K562 (cell line): ENCODE data around the gene LZTS2. TPM values are rescaled to one million over a fixed set of nuclear protein-coding genes. Genes with fewer than 3 reads are reported as not detected.

Experiments used
- BRD9 ChIP-seq: fragments of 450-650 bp; IDR thresholded peaks from 2 replicates; pipeline ENCODE4 v1.6.1; 2018; ENCODE audit warnings: low read depth; ENCODE audit not compliant: partially characterized antibody
- EP300 ChIP-seq: IDR thresholded peaks from 2 replicates; pipeline ENCODE4 v1.6.1; 2012; ENCODE audit warnings: low read length, improper control_type of control experiment
- FOXK2 ChIP-seq, 2 experiments: fragments of 450-650 bp; IDR thresholded peaks in 1 of 2; conservative IDR thresholded peaks in 1 of 2; 2 replicates each; pipeline ENCODE4 v1.6.1; 2016; ENCODE audit warnings: low read depth in 2 of 2, mild to moderate bottlenecking in 1 of 2
- HNRNPK ChIP-seq: fragments of 200-400 bp; formaldehyde crosslinking; IDR thresholded peaks from one replicate; pipeline ENCODE4 v1.6.1; 2018; ENCODE audit warnings: mild to moderate bottlenecking, low read depth, low read length; ENCODE audit not compliant: poor library complexity, severe bottlenecking
- KLF16 ChIP-seq: IDR thresholded peaks from 2 replicates; pipeline ENCODE4 v1.6.1; 2016; ENCODE audit warnings: antibody characterized with exemption
- NR2C1 ChIP-seq, 2 experiments: fragments of 450-650 bp; IDR thresholded peaks; 2 replicates each; pipeline ENCODE4 v1.6.1; 2017; ENCODE audit warnings: mild to moderate bottlenecking in 2 of 2, antibody characterized with exemption in 1 of 2, inconsistent platforms in 1 of 2, missing compliant biosample characterization in 1 of 2, missing genetic modification characterization in 1 of 2
- NRF1 ChIP-seq, 2 experiments: fragments of 450-650 bp; IDR thresholded peaks in 1 of 2; conservative IDR thresholded peaks in 1 of 2; 2 replicates each; pipeline ENCODE4 v1.6.1; 2014; ENCODE audit warnings: mild to moderate bottlenecking in 2 of 2
- PCBP2 ChIP-seq: fragments of 200-400 bp; formaldehyde crosslinking; IDR thresholded peaks from 2 replicates; pipeline ENCODE4 v1.6.1; 2018; ENCODE audit warnings: low read length, low read depth, mild to moderate bottlenecking, moderate library complexity; ENCODE audit not compliant: poor library complexity, severe bottlenecking
- TCF15 ChIP-seq: fragments of 250-450 bp; sonication (Bioruptor Pico); IDR thresholded peaks from 2 replicates; pipeline ENCODE4 v1.8.0; 2022; ENCODE audit warnings: moderate library complexity, mild to moderate bottlenecking, inconsistent platforms
- ZBTB7A ChIP-seq: IDR thresholded peaks from 2 replicates; pipeline ENCODE4 v1.6.1; 2011; ENCODE audit warnings: low read depth, mild to moderate bottlenecking, low read length, moderate library complexity, borderline replicate concordance; ENCODE audit not compliant: control insufficient read depth
- ZEB2 ChIP-seq: fragments of 450-650 bp; IDR thresholded peaks from 2 replicates; pipeline ENCODE4 v1.6.1; 2016
- ZFX ChIP-seq: sonication (generic); formaldehyde crosslinking; IDR thresholded peaks from 2 replicates; pipeline ENCODE4 v1.8.0; 2022; ENCODE audit warnings: mild to moderate bottlenecking, missing genetic modification reagents, moderate library complexity
- ZKSCAN1 ChIP-seq: fragments of 150-350 bp; IDR thresholded peaks from 2 replicates; pipeline ENCODE4 v1.6.1; 2016; ENCODE audit warnings: low read depth, low read length
- ZNF57 ChIP-seq: fragments of 450-650 bp; formaldehyde crosslinking; IDR thresholded peaks from 2 replicates; pipeline ENCODE4 v1.4.0; 2020; ENCODE audit warnings: mild to moderate bottlenecking, moderate library complexity
- ZNF696 ChIP-seq: fragments of 250-450 bp; sonication (Bioruptor Pico); conservative IDR thresholded peaks from 2 replicates; pipeline ENCODE4 v1.4.0; 2020; ENCODE audit warnings: mild to moderate bottlenecking, moderate library complexity
- polyA plus RNA-seq, 8 experiments: library from polyadenylated mRNA; depleted of rRNA in 4 of 8; stranded (reverse) in 5 of 8; unstranded in 3 of 8; fragments of >200 nt; fragmentation: Nextera tagmentation in 2 of 8; fragmentation: Illumina TruSeq in 1 of 8; extraction: Ambion mirVana in 2 of 8; extraction: Trizol in 1 of 8; gene quantifications; 2 replicates each; pipeline versions ENCODE4 v1.2.1 to v1.2.3, GENCODE V29; 2011 to 2014; ENCODE audit warnings: inconsistent platforms in 1 of 8, missing spikeins in 1 of 8
- total RNA-seq, 7 experiments: library from RNA; depleted of rRNA in 6 of 7; stranded (reverse); fragments of >200 nt in 6 of 7; fragmentation: Illumina TruSeq in 2 of 7; extraction: Trizol in 2 of 7; gene quantifications; 2 replicates each; pipeline versions ENCODE4 v1.2.1 to v1.2.3, GENCODE V29; 2011 to 2021; ENCODE audit warnings: low replicate concordance in 1 of 7
- TF ChIP-seq, protein P1 (sequence below), 2 experiments: fragments of 450-650 bp; IDR thresholded peaks; 2 replicates each; pipeline ENCODE4 v1.6.1; 2016

The LZTS2 gene
- total and polyA plus RNA-seq, 9 of the 15 experiments (the other 6 are each of a cell fraction or from before 2014, with no cell fraction given) = 0.23 to 42.5 (median 14.7) TPM

- TF ChIP-seq KLF16 = no peak
- TF ChIP-seq ZBTB7A = peak; percentile 88; the same call in 1 of the 2 replicates
- TF ChIP-seq EP300 = no peak
- TF ChIP-seq FOXK2 (conservative IDR thresholded peaks at IDR 0.05 in 1 of 2, IDR thresholded peaks at IDR 0.05 in 1 of 2; ENCODE audit: low read depth in 2 of 2) = no peak
- TF ChIP-seq PCBP2 = no peak
- TF ChIP-seq, protein P1, sequence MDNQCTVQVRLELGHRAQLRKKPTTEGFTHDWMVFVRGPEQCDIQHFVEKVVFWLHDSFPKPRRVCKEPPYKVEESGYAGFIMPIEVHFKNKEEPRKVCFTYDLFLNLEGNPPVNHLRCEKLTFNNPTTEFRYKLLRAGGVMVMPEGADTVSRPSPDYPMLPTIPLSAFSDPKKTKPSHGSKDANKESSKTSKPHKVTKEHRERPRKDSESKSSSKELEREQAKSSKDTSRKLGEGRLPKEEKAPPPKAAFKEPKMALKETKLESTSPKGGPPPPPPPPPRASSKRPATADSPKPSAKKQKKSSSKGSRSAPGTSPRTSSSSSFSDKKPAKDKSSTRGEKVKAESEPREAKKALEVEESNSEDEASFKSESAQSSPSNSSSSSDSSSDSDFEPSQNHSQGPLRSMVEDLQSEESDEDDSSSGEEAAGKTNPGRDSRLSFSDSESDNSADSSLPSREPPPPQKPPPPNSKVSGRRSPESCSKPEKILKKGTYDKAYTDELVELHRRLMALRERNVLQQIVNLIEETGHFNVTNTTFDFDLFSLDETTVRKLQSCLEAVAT (IDR thresholded peaks at IDR 0.05) = no peak
- TF ChIP-seq NRF1 (conservative IDR thresholded peaks at IDR 0.05 in 1 of 2, IDR thresholded peaks at IDR 0.05 in 1 of 2) = 0 out of 4 replicates have a peak, but pooled peaks have one; percentile 6 to 8
- no peak for TF ChIP-seq ZNF57
- TF ChIP-seq BRD9 = no peak
- TF ChIP-seq NR2C1 (IDR thresholded peaks at IDR 0.05) = no peak
- no peak for TF ChIP-seq NR2C1 (tag; IDR thresholded peaks at IDR 0.05)
- no peak for TF ChIP-seq ZEB2
- TF ChIP-seq ZKSCAN1 = no peak
- no peak for TF ChIP-seq ZNF696 (CRISPR knock-in tag)
- no peak for TF ChIP-seq HNRNPK
- no peak for TF ChIP-seq TCF15 (CRISPR knock-in tag)
- no peak for TF ChIP-seq ZFX (CRISPR knock-in tag)
- TF ChIP-seq, all 486 proteins: peak for 5
These were observed at the start of gene LZTS2 (continued) for GRCh38 chr10:100999742-101000126.
